AG04449 (cell line): ENCODE data around the gene CDH13.

Experiments used
- CTCF ChIA-PET: fragments of 350-600 bp; formaldehyde crosslinking; extraction: SDS; loops from one replicate; lab custom pipeline; 2021; ENCODE audit warnings: antibody characterized with exemption; lab: Yijun Ruan, JAX
- POLR2A ChIA-PET: fragments of 400-600, 350-600 bp; formaldehyde crosslinking; extraction: SDS; loops from one replicate; lab custom pipeline; 2020; ENCODE audit warnings: antibody characterized with exemption, inconsistent platforms; lab: Yijun Ruan, JAX
- DNase-seq: peaks from one replicate; pipeline ENCODE4 v3.0.0-alpha.2; 2010; ENCODE audit warnings: low read depth, low spot score
- H3K4me3 ChIP-seq: 2 replicates; pipeline ENCODE4 v1.5.1; 2011; ENCODE audit warnings: low read depth, mild to moderate bottlenecking, control low read depth, low read length
- TF ChIP-seq, protein P1 (sequence below): IDR thresholded peaks from one replicate; pipeline ENCODE4 v1.5.1; 2011; ENCODE audit warnings: mild to moderate bottlenecking, moderate library complexity, low read length, control low read depth, inconsistent platforms; ENCODE audit not compliant: insufficient read depth; ENCODE audit errors: missing control alignments

CDH13 gene

DNA sequence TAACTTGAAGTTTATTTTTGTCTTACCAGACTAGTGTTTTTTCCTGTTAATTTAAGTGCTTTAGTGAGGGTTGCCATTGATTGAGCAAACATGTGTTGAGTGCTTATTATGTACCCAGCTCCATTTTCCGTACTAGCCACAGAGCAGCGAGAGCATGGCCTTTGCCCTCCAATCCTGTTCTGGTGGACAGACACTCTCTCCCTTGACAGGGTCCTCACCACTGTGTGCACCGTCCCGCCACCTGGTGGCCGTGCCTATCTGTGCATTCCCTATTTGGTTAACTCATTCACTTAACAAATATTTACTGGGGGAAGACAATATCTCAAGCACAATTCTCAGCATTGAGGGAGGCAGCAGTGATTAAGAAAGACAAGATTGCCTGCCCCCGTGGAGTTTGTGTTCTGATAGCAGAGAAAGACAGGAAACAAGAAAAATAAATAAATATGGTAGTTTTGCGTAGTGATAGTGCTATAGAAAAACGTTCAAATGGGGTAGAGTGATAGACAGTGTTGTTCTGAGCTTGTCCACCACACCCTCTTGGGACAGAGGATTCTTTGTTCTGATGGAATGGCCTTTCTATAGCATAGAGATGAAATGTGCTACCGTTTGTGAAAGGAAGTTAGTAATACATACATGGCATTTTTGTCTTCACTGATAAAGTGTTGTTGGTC is 13.0 kb downstream of the CDH13 start:
- no peak overlapping the region for H3K4me3 ChIP-seq
- TF ChIP-seq, protein P1, sequence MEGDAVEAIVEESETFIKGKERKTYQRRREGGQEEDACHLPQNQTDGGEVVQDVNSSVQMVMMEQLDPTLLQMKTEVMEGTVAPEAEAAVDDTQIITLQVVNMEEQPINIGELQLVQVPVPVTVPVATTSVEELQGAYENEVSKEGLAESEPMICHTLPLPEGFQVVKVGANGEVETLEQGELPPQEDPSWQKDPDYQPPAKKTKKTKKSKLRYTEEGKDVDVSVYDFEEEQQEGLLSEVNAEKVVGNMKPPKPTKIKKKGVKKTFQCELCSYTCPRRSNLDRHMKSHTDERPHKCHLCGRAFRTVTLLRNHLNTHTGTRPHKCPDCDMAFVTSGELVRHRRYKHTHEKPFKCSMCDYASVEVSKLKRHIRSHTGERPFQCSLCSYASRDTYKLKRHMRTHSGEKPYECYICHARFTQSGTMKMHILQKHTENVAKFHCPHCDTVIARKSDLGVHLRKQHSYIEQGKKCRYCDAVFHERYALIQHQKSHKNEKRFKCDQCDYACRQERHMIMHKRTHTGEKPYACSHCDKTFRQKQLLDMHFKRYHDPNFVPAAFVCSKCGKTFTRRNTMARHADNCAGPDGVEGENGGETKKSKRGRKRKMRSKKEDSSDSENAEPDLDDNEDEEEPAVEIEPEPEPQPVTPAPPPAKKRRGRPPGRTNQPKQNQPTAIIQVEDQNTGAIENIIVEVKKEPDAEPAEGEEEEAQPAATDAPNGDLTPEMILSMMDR: peak; percentile 76
- ChIA-PET POLR2A (interaction anchor here (2.0 kb wide), 1 partner anchor 14 kb away, joined by 4 read pairs; no protein-coding TSS in a partner anchor), CTCF (interaction anchor here (0.6 to 9.7 kb wide), 46 partner anchors 8 to 1287 kb away, joined by 3 to 145 read pairs (median 4); partner anchors contain the start of gene CDH13)
- DNase-seq: no peak

DNA sequence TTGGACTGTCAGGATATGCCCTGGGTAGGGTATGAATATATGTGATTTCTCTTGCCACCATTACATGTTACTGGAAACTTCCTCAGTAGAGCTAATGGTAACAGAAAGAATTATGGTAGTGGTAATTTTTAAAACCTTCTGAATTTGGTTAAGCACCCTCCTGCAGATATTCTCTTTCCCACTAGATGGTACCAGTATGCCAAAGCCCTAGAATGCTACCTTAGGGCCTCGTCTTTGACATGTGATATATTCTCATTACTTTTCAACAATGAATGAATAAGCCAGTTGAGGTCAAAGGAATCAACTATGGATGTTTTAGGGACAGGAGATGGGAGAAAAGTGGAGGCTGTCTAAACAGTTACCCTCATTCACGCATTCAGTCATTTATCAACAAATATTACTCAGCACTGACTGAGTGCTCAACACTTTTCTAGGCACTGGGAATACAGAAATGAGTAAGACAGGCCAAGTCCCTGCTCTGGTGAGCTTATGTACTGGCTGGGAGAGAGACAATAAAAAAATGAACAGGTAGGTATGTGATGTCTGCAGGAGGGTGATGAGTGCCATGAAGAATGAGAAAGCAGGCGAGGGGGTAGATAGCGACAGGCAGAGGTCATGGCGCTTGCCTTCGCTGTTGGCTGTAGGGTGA is 14.7 kb downstream of the CDH13 start:
- no peak for DNase-seq
- ChIA-PET POLR2A (interaction anchor here (0.6 kb wide), 1 partner anchor 187 kb away, joined by 3 read pairs; no protein-coding TSS in a partner anchor), CTCF (interaction anchor here (0.8 to 9.7 kb wide), 19 partner anchors 11 to 573 kb away, joined by 3 to 145 read pairs (median 4); partner anchors contain the start of gene CDH13)
- TF ChIP-seq, protein P1: peak; percentile 27
- H3K4me3 ChIP-seq: no peak overlapping the region

DNA sequence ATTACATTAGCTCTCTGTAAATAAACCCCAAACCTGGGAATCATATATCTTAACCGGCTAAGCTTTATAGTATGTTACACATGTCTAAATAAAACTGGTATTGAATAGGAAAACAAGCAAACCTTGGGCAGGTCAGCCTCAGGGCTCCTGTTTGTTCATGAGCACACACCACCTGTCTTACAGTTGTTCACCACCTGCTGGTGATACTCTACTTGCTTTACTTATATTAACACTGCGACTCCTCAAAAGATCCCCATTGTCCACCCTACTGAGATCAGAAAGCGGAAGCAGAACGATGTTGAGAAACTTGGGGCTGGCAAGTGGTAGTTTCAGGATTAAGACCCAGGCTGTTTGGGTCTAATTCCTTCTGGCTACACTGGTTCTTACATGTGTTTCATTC is 16.4 kb downstream of the CDH13 start:
- H3K4me3 ChIP-seq: no peak overlapping the region
- POLR2A ChIA-PET: interaction anchor here (1.2 kb wide), 1 partner anchor 13 kb away, joined by 4 read pairs; no protein-coding TSS in a partner anchor
- CTCF ChIA-PET: interaction anchor here (1.1 to 9.7 kb wide), 4 partner anchors 10 to 577 kb away, joined by 3 to 145 read pairs (median 34); partner anchors contain the start of gene CDH13
- DNase-seq: no peak
- TF ChIP-seq, protein P1: no peak

DNA sequence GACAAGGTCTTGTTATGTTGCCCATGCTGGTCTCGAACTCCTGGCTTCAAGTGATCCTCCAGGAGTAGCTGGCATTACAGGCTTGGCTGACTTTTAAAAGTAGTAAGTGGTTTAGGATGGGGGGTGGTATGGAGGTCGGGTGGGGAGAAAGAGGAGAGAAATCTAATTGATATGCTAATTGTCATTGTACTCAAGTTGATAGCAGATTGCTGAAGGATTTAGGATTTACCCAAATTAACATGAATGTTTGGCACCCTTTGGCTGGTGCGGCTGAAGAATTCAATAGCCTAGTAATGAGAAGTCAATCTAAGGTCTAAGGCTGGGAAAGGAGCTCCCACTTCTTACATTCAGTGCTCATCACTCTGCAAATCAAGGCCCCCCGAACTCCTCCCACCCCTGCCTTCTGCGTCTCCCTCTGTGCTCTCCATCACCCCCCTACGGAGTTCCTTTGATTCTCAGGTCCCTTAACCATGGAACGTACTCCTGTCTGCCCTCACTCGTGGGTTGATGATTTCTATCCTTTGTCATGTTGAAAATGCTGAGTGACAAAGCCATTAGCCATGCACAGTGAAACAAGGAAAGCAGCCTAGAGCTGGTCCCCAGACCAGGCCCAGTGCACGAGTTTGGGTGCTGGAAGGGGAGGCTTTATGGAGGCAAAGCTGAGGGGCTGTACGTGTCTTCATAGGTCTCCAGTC is 17.3 kb downstream of the CDH13 start:
- DNase-seq: no peak
- POLR2A ChIA-PET: interaction anchor here (0.6 kb wide), 1 partner anchor 33 kb away, joined by 3 read pairs; no protein-coding TSS in a partner anchor
- CTCF ChIA-PET: interaction anchor here (0.6 to 9.7 kb wide), 4 partner anchors 9 to 803 kb away, joined by 5 to 145 read pairs (median 12); no protein-coding TSS in a partner anchor
- TF ChIP-seq, protein P1: no peak
- no peak overlapping the region for H3K4me3 ChIP-seq

DNA sequence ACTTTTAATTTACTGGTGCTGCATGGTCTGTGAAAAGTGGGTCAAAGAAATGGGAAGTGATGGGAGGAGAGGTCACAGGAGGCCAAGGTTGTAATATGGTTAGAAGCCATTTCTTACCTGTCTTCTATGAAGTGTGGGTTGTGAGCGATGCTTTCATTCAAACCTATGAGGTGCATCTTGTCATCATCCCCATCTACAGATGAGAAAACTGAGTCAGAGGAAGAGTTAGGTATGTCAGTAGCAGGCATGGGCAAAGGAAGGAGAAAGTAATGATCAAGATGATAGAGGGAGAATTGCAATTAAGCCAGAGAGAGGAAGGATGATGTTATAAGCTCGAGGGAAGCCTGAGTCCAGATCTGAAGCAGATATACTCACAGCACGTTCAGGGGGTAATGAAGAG is 19.7 kb downstream of the CDH13 start:
- POLR2A ChIA-PET: interaction anchor here (1.0 kb wide), 1 partner anchor 19 kb away, joined by 4 read pairs; the partner anchor contains the start of gene CDH13
- CTCF ChIA-PET: interaction anchor here (1.3 kb wide), 1 partner anchor 15 kb away, joined by 7 read pairs; no protein-coding TSS in a partner anchor
- TF ChIP-seq, protein P1: no peak
- H3K4me3 ChIP-seq: no peak overlapping the region
- no peak for DNase-seq
